Measurements from ENCODE around the gene ACD. TPM values are rescaled to one million over a fixed set of nuclear protein-coding genes. Genes with fewer than 3 reads are reported as not detected.

Gene ACD
- total RNA-seq, 2 experiments from 2014 or later, result 50.8 to 53.7 TPM

GRCh38 chr16:67667817-67668494 lies 7.9 kb upstream of the ACD start:
- ATAC-seq, result peak; percentile 92
- ChIA-PET CTCF (interaction anchor here (0.6 to 14.7 kb wide), 32 partner anchors 9 to 273 kb away, joined by 3 to 154 read pairs (median 4); partner anchors contain the start of genes ATP6V0D1, CARMIL2, CTCF and GFOD2), POLR2A (interaction anchor here (0.9 to 3.4 kb wide), 8 partner anchors 12 to 186 kb away, joined by 3 to 14 read pairs (median 4); partner anchors contain the start of genes CARMIL2 and CTCF)
- peak; percentile 92 for DNase-seq
- Mint-ChIP-seq H3K4me1 (ENCODE audit: low read depth) (peaks cover 11% of the 10 kb centered on the region), H3K4me3 (peak overlapping the region; percentile 80), H3K27me3 (no peaks in the 10 kb centered on the region), H3K36me3 (ENCODE audit: low read depth) (peaks cover 3% of the 10 kb centered on the region), H3K9me3 (no peaks in the 10 kb centered on the region), H3K27ac (no peak overlapping the region)
- intact Hi-C loops (cut with micrococcal nuclease), result loop anchor here (10.0 kb wide), 1 partner anchor 267 kb away; the partner anchor contains the start of genes CTRL and PSMB10
- TF ChIP-seq, protein P1, sequence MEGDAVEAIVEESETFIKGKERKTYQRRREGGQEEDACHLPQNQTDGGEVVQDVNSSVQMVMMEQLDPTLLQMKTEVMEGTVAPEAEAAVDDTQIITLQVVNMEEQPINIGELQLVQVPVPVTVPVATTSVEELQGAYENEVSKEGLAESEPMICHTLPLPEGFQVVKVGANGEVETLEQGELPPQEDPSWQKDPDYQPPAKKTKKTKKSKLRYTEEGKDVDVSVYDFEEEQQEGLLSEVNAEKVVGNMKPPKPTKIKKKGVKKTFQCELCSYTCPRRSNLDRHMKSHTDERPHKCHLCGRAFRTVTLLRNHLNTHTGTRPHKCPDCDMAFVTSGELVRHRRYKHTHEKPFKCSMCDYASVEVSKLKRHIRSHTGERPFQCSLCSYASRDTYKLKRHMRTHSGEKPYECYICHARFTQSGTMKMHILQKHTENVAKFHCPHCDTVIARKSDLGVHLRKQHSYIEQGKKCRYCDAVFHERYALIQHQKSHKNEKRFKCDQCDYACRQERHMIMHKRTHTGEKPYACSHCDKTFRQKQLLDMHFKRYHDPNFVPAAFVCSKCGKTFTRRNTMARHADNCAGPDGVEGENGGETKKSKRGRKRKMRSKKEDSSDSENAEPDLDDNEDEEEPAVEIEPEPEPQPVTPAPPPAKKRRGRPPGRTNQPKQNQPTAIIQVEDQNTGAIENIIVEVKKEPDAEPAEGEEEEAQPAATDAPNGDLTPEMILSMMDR (IDR thresholded peaks at IDR 0.05), result peak; percentile 73

- Mint-ChIP-seq H3K36me3 (ENCODE audit: low read depth) (peaks cover 3% of the 10 kb centered on the region), H3K27me3 (no peaks in the 10 kb centered on the region), H3K27ac (peak overlapping the region; percentile 73), H3K9me3 (no peaks in the 10 kb centered on the region), H3K4me3 (peak overlapping the region; percentile 80), H3K4me1 (ENCODE audit: low read depth) (peaks cover 11% of the 10 kb centered on the region)
- ATAC-seq (no peak), DNase-seq (no peak)
- ChIA-PET CTCF (interaction anchor here (0.6 to 14.7 kb wide), 26 partner anchors 8 to 273 kb away, joined by 3 to 154 read pairs (median 4); partner anchors contain the start of genes ATP6V0D1, CARMIL2, CTCF and GFOD2), POLR2A (interaction anchor here (0.9 to 3.4 kb wide), 7 partner anchors 13 to 185 kb away, joined by 3 to 14 read pairs (median 4); partner anchors contain the start of genes CARMIL2 and CTCF)
- intact Hi-C loops (cut with micrococcal nuclease), result loop anchor here (10.0 kb wide), 1 partner anchor 267 kb away; the partner anchor contains the start of genes CTRL and PSMB10
- TF ChIP-seq, protein P1 (IDR thresholded peaks at IDR 0.05), result no peak
Observed at GRCh38 chr16:67667453-67667816, 7.4 kb upstream of the ACD start.

DNA sequence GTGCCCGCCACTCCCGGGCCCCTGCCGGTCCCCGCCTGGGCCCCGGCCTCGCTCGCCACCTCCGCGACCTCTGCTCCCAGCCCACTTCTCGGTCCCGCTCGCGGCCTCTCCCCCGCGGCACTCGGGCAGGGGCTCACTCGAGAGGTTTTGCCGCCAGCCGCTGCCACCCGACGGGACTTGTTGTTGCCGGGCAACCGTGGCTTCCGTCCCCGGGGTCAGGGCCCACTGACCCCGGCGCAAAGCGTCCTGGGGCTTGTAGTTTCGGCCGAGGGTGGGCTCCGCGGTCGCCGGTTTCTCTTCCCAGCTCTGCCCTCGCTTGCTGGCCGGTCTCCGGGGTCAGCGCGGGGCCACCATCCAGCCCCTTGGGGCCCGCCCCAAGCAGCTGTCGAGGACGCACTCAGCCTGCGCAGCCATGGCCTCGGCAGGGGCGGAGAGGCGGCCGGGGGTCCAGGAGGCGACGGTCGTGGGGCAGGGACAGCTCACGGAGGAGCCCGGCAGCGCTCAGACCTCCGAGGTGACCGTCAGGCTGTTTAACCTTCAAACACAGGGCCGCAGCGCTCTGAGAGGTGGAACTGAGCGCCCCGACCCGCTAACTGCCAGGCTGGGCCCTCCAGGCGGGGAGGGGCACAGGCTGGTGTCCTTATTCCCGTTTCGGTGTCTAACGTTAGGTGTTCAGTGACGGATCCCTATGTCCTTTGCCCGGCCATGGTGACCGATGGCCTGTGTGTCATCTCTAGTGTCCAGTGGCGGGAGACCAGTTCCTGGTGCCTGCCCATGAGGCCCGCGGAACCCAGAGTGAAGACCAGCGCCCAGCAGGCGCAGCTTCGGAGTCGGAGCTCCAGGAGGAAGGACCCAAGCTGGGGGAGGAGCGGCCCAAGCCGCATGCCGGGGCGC lies 6.7 kb upstream of the ACD start, which contains the start of the genes C16orf86 and ENKD1:
Gene C16orf86 (plus strand): TSS at position 256 of the 894 bp plus-strand sequence. CDS start 157 bp downstream, at position 413.
Gene ENKD1 (minus strand): TSS at position 192 of the 894 bp plus-strand sequence. CDS start 308 bp downstream, outside the sequence.
- intact Hi-C loops (cut with micrococcal nuclease), result loop anchor here (10.0 kb wide), 1 partner anchor 268 kb away; the partner anchor contains the start of genes CTRL and PSMB10
- DNase-seq (peak; percentile 87), ATAC-seq (peak; percentile 68)
- no peaks in the 10 kb centered on the region for H3K9me3 Mint-ChIP-seq
- no peaks in the 10 kb centered on the region for H3K27me3 Mint-ChIP-seq
- POLR2A ChIA-PET, result interaction anchor here (1.0 to 3.4 kb wide), 5 partner anchors 13 to 129 kb away, joined by 3 to 14 read pairs (median 5); partner anchors contain the start of genes CARMIL2 and CTCF
- peak within 1 kb of the TSS; percentile 73 for H3K27ac Mint-ChIP-seq
- CTCF ChIA-PET, result interaction anchor here (0.6 to 14.7 kb wide), 25 partner anchors 8 to 274 kb away, joined by 3 to 154 read pairs (median 4); partner anchors contain the start of genes ATP6V0D1, CARMIL2, CTCF and GFOD2
- TF ChIP-seq, protein P1 (IDR thresholded peaks at IDR 0.05), result no peak
- peak within 1 kb of the TSS; percentile 80 for H3K4me3 Mint-ChIP-seq
- H3K36me3 Mint-ChIP-seq (ENCODE audit: low read depth), result peaks cover 3% of the 10 kb centered on the region
- H3K4me1 Mint-ChIP-seq (ENCODE audit: low read depth), result peaks cover 13% of the 10 kb centered on the region

GRCh38 chr16:67666032-67666551 lies 6.0 kb upstream of the ACD start:
- peak; percentile 12 for ATAC-seq
- peak; percentile 33 for DNase-seq
- CTCF ChIA-PET, result interaction anchor here (1.0 to 14.7 kb wide), 9 partner anchors 21 to 185 kb away, joined by 3 to 154 read pairs (median 17); partner anchors contain the start of genes ATP6V0D1, CARMIL2 and CTCF
- H3K4me1 Mint-ChIP-seq (ENCODE audit: low read depth), result peaks cover 19% of the 10 kb centered on the region
- H3K9me3 Mint-ChIP-seq, result no peaks in the 10 kb centered on the region
- intact Hi-C loops (cut with micrococcal nuclease), result loop anchor here (10.0 kb wide), 1 partner anchor 269 kb away; the partner anchor contains the start of genes CTRL and PSMB10
- peak overlapping the region; percentile 55 for H3K27ac Mint-ChIP-seq
- peaks cover 3% of the 10 kb centered on the region for H3K36me3 Mint-ChIP-seq (ENCODE audit: low read depth)
- H3K4me3 Mint-ChIP-seq, result peak overlapping the region; percentile 80
- H3K27me3 Mint-ChIP-seq, result no peaks in the 10 kb centered on the region
- POLR2A ChIA-PET, result interaction anchor here (1.3 to 3.4 kb wide), 3 partner anchors 17 to 129 kb away, joined by 4 to 14 read pairs (median 5); partner anchors contain the start of gene CARMIL2
- TF ChIP-seq, protein P1 (IDR thresholded peaks at IDR 0.05), result no peak

Data from activated CD8-positive, alpha-beta T cell treated with anti-CD3 and anti-CD28 coated beads for 36 hours (primary cell).